Fibroblast of skin of left biceps (primary cell): ENCODE data around the gene POU2F2.
"Not testable (repeated sequence)": the region's sequence is repeated elsewhere in the genome, so short reads cannot be mapped to it uniquely, and the experiment has no call there.

Experiments
- DNase-seq, 2 experiments: peaks; one replicate each; pipeline ENCODE4 v3.0.0-alpha.2; 2013; ENCODE audit warnings: low read depth in 2 of 2

POU2F2 gene

GRCh38 chr19:42062381-42062780 is 69.9 kb downstream of the POU2F2 start:
- no peak for DNase-seq

DNA sequence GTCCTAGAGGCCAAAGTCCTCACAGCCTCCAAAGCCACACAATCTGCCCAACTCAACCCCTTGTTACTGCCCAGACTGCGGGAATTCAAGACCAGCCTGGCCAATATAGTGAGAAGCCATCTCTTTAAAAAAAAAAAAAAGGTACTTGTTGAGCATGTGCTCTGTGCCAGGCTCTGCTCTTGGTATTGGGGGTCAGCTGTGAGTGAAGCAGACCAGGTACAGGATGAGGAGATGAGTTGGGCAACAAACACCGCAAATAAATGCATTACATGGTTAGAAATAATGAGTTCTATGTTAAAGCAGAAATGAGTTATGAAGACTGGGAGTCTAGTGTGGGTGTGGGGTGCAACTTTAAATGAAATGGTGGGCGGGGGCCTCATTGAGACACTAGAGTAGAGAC is 72.1 kb downstream of the POU2F2 start:
- no peak for DNase-seq

DNA sequence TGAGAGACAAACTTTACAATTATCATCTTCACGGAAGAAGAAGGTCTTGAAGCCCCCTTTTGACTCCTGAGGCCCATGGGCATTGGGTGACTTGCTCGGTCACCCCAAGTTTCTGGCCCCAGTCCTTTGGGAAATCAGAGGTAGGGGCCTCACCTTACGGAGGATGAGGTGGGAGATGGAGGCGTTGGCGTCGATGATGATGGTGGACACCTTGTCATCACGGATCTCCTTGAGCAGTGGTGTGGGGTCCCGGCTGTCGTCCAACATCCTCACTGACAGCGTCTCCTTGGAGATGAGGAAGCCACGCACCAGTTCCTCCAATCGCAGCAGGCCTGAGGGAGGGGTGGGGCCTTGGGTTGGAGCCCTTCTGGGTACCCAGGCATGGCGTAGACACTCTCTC is 73.0 kb downstream of the POU2F2 start:
- DNase-seq: no peak

GRCh38 chr19:42057846-42058245 is 74.4 kb downstream of the POU2F2 start:
- DNase-seq: no peak

GRCh38 chr19:42054205-42054604 is 78.0 kb downstream of the POU2F2 start:
- no peak for DNase-seq

DNA sequence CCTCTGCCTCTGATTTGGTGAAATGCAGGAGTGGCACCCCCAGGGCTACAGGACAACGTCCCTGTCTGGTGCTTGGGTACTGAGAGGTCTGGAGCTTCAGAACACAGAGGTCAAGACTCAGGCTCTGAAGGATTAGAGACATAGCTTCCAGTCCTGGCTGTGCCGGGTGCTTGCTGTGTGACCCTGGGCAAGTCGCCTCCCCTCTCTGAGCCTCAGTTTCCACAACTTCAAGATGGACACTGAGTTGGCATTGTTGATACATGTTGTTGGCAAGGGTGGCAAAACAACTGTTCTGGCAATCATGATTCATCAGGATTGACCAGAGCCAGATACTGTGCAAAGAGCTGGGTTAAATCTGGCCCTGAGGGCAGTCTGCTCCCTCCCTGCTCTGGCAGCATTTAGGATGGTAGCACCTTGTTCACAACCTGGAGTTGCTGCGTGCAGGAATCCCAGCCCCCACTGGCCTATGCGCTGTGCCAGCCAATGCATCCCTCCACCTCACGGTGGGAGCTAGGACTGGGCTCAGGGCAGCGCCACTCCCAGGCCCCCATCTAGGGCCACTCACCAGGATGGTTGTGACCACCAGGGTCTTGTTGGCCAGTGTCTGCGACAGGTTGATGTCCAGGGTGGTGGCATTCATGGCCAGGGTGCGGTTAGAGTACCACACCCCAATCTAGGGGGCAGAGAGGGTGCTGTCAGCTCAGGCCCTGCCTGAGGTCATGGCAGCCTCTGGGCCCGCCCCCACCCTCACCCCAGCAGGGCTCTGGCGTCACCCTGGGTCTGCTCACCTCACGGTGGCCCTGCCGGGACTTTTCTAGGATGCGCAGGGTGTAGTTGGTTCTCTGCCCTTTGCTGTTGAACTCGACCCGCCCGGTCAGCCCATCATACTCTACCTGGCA is 79.0 kb downstream of the POU2F2 start:
- DNase-seq: no peak

DNA sequence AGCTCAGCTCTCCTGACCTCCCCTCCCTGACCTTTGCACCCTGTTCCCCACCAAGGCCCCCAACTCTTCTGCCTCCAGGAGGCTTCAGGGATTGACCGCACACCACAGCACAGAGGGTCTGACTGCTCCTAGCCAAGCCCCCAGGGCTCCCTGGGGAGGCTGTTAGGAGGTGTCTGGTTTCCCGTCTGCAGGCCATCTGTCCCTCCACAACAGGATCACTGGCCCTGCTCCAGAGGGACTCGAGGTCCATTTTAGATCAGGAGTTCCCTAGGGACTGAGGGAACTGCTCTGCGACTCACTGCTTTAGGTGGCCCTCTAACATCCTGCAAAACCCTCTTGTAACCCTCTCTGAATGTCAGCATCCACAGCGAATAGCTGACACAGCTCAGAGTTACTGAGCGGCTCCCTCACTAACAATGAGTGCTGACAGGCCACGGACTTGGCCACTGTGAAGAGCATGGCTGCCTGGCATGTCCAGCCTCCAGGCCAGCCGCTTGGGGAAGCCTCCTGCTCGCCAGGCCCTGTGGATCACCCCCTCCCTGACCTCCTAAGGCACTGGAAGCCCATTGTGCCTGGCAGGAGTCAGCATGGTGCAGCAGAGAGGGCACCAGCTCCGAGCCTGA is 79.9 kb downstream of the POU2F2 start:
- no peak for DNase-seq

DNA sequence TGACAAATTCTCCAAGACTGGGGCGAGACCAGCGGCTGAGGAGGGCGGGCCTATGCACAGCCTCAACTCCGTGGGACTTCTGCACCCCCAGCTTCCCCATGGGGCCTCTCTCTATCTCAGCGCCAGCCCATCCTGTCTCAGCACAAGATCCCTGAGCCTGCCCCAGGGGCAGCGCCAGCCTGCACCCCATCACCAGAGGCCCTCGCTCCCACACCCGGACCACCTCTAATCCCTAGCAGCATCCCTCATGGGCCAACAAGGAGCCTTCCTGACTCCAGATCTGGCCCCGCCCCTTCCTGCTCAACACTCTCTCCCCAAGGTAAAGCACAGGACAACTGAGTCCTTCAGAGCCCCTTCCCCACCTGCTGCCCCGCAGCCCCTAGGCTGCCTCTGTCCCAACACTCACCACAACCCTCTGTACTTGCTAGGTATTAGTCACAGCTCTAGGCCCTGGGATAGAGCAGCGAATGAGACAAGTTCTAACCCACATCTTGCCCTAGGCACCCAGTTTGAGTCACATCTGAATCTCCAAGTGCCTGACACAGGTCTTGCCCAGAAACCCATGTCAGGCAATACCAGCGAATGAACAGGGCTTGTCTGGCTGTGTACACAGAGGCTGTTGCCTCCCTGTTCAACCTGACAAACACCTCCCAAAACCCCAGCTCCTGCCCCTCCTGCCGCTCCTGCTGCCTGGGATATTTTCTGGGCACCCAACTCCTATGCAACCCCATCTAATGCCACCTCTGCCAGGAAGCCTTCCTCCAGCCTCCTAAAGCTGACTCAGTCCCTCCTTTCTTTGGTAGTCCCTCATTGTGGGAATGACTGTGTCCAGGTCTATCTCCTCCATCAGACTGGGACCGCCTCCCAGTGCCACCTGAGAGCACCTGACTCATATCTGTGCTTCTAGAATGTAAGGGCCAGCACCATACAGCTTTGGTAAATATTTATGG is 80.8 kb downstream of the POU2F2 start:
- DNase-seq: no peak

GRCh38 chr19:42048992-42049391 is 83.3 kb downstream of the POU2F2 start:
- DNase-seq: no peak

GRCh38 chr19:42045575-42045974 is 86.7 kb downstream of the POU2F2 start:
- DNase-seq: no peak

DNA sequence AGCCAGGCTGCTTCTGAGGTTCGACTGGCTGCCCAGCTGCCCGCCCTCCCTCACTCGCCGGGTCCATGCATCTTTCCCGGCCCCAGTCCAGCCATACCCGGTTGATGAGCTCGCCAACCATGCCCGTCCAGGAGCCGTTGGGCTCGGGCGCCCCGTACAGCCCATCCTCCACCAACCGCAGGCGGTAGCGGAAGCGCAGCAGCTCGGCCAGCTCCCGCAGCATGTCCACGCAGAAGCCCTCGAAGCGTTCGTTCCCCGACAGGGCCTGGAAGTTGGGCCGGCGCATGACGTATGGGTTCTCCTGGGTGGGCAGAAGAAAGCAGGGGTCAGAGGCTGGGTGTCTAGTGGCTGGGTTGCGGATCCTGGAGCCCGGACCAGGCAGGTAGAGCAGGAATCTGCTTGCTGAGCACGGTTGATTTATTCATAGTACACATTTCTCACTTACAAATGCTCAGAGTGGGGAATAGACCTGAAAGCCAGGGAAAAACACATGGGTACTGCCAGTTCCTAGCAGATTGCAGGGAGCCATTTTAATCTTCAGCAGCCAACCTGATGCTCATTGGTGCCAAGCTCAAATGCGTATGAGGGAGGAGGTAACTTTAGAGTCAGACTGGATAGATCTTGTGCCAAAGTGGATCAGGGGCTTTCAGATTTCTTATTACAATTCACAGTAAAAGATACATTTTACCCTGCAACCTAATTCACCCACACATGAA is 89.6 kb downstream of the POU2F2 start:
- DNase-seq: no peak

DNA sequence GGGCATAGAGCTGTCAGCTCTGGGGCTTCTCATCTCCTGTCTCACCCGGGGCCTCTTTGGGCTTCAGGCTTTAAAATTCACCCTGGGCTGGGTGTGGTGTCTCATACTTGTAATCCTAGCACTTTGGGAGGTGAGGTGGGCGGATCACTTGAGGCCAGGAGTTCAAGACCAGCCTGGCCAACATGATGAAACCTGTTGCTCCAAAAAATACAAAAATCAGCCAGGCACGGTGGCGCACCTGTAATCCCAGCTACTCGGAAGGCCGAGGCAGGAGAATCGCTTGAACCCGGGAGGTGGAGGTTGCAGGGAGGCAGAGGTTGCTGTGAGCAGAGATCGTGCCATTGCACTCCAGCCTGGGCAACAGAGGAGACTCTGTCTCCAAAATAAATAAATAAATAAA is 91.8 kb downstream of the POU2F2 start:
- not testable (repeated sequence) for DNase-seq

DNA sequence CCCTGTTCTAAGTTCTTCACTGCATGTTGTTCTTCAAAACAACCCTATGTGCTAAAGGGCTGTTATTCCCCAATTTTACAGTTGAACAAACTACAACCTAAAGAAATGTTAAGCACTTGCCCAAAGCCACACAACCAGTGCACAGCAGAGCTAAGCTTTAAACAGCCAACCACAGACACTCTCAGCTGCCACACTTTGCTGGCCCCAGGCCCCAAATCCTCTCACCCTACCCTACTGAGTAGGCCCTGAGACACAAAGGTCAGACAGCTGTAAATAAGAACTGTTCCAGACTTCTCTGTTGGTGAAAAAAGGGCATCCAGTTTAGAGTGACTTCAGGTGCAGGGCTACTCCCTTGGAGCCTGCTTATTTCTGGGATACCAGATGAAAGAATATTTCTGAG is 92.2 kb downstream of the POU2F2 start:
- no peak for DNase-seq

GRCh38 chr19:42038666-42039065 is 93.6 kb downstream of the POU2F2 start:
- DNase-seq: no peak

- no peak for DNase-seq
Measured at GRCh38 chr19:42037649-42038048, 94.6 kb downstream of the POU2F2 start.
